ENCODE data around the gene TMPRSS11F.

The TMPRSS11F gene

GRCh38 chr4:68076194-68076593 lies 53.5 kb downstream of the TMPRSS11F start:
- no peak for DNase-seq

GRCh38 chr4:68074397-68074796 lies 55.3 kb downstream of the TMPRSS11F start:
- DNase-seq: peak; percentile 54

DNA sequence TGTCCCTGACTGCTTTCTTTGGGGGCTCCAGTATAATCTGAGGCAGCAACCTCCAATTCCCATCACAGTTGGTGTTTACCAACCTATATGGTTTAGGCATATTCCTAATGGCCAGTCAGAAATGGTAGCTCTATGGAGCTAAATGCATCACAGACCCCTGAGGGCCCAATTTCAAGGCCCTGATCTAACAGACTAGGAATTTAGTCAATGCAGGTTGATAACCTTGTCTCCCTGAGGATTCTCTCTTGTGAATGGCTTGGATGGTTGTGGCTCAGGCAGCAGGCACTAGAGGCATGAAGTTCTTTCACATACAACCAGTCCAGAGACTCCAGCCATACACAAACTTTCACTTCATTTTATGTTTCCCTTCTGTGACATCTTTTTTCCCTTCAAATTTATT lies 59.4 kb downstream of the TMPRSS11F start:
- DNase-seq: no peak

GRCh38 chr4:68062501-68062900 lies 67.2 kb downstream of the TMPRSS11F start:
- DNase-seq: no peak

GRCh38 chr4:68038272-68038671 lies 91.4 kb downstream of the TMPRSS11F start:
- DNase-seq: no peak

- no peak for DNase-seq
These were observed 108.5 kb downstream of the TMPRSS11F start for GRCh38 chr4:68021185-68021584.

DNA sequence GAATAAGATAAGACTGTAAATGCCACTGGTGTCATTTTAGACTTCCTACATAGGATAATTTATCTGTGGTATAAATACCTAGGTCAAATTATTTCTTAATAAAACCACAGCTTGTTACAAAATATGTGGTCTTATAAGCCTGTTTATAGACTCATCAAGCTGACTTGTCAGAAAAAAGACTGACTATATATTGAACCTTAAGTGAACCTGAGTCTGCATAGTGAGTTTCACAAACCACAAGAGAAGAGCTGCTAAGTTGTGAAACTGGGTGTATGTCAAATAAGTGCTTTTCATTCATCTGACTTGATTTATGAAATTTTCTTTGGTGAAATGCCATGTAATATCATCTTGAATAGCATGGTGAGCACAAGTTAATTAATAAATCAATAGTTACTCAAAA lies 118.0 kb downstream of the TMPRSS11F start:
- no peak for DNase-seq

Data from inflammatory macrophage treated with lipopolysaccharide for 4 hours (primary cell).